NK-92 (cell line): ENCODE data around the gene LURAP1L.

Source experiments
- DNase-seq: peaks from one replicate; lab custom pipeline; 2025; ENCODE audit not compliant: unreplicated experiment; lab: John Stamatoyannopoulos, UW

The LURAP1L gene

DNA sequence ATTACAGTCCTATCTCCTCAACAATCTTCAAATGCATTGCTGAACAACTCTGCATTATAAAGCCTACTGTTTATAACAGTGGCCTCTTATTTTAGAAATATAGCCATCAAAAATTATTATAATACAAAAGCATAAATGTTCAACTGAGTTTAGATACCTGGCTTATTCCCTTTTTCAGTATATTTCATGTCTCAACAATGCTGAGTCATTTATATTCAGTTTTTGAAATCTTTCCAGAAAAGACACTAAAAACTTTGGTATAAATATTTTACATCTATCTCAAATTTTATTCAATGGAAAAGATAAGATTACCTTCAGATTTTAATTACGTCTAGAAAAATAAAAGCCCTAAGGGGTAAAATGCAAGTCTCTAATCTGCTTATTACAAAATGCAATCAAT is 37.9 kb downstream of the LURAP1L start:
- DNase-seq: no peak

DNA sequence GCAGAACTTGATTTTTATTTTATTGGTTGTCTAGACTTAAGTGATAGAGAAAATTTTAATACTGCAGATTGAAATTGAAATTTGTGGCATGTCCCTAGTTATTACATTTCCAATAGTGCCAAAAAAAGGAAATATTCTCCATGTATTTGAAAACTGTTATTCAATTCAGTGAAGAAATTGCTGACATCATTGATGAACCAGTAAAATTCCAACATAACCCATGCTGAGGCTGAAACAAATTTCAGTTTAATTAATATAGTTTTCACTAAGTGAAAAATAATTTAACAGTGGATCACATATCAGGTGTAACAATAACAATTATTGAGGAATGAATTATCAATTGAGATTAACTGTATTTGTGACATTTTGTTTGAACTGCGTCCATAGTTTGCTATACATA is 38.7 kb downstream of the LURAP1L start:
- DNase-seq: no peak

DNA sequence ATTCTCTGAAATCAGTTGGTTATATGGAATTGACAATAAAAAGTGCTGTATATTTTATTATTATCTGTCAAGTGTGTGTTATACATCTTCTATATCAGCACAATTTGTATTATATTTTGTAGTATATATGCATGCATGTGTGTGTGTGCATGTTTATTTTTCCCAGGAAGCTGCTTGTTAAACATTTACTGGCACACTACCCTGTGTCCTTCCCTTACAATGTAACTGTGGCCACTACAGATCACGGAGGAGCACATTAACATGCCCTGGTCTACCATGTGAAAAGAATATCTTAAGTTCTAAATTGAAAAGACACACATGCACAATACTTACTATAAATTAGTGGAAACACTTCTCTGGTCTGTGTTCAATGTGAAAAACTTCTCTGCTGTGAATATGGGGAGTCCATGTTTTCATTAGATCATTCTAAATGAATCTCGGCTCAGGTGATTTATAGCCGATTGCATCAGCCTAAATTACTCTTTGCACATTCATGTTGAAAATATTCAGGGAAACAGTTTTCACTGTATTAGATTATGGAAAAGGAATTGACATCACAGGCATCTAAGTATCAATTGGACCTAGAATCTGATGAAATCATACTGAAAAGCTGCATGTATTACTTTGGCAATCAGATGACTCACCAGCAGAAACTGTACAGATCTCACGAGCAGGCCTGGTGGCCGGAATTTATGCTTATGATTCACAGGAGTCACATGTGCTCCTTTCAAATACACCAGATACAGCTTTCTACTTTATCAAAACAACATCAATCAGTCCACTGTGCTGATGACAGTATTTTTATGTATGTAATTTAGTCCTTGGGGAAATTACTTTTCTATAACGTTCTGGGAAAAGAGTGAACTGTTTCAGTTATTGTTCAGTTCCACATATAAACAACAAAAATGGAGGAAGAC is 39.4 kb downstream of the LURAP1L start:
- DNase-seq: no peak

DNA sequence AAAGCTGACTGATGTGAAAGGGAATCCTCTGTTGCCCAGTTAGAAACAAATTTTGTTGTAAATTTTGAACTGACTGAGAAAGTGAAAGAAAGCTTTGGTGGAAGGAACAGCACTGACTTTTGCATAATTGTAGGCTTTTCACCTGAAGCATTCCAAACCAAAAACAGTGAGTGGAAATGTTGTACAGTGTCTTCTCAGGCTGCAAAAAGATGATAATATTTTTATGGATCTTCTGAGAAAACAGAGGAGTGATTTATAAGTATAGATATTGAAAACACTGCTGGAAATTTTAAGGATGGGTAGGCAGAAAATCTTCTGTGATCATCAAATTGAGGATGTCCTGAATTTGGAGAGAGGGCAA is 40.0 kb downstream of the LURAP1L start:
- DNase-seq: no peak

DNA sequence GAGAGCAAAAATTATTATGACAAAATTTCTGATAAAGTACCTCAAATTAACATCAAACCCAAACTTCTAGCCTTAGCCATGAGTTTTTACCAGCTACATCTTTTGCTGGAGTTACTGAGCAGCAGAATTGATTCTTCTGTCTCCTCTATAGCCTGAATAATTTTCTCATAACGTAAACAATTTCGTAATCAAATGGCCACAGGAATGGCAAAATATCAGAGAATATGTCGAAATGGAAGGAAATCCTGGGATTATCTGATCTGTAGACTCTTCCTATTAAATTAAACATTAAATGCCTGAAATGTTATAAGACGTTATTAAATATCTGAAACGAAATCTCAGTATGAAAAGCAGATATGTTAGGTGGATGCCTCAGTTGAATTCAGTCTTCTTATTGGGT is 41.1 kb downstream of the LURAP1L start:
- no peak for DNase-seq

DNA sequence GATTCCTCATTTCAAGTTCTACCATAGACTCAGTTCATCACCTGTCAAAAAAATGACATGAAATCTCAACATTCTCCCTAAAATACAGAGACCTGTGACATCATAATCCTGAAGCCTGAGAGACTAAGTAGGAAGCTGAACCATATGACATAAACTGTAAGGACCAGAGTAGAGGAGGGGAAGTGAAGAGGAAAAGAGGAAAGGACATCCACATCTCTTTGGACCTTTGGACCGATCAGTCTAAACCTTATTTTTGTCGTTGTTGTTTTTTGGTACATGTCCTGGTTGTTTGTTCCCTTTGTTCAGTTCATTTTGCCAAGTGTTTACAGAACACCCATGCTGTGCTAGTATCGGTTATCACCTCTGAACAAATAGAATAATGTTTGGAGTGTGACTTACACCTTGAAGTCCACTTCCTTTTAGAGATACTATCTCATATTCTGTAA is 41.9 kb downstream of the LURAP1L start:
- DNase-seq: no peak

DNA sequence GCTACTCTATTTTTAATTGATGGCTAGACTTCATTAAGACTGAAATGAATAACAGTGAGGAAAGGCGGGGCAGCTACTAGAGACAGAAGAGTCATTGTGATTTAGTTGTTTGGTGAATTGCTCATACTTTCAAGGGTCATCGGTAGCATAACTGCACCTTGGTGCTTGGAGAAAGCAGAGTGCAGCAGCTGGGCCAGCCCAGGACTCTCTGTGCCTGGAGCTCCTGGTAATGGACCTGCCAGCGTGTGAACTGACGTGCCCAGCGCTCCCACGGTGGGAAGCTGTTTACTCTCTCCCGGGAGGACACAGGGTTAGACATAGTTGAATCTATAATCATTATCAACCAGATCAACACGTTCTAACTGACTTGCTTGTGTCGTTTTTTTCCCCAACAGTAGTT is 42.9 kb downstream of the LURAP1L start:
- no peak for DNase-seq

DNA sequence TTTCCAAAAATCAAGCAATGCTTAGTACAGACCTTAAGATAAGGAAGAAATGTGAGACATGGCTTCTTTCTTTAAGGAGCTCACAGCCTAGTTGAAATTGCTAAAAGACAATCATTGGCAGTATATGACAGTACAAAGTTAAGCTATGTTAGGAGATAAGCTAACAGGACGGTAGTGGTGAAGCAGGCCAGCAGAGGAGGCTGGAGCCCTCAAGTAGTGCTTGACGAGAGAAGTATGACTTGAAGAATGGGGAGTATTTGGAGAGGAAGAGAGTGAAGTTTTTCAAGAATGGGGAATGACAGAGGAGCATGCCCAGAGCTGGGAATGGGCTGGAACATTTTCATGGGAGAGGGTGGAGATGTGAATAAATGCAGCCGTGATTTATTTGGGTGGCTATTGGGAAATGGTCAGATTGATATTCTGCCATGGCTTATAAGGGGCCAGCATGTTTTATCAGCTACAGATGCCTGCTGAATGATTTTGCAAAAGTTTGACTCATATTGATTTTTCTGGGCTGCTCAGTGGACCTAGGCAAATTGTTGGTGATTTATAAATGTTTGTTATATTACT is 43.7 kb downstream of the LURAP1L start:
- no peak for DNase-seq

DNA sequence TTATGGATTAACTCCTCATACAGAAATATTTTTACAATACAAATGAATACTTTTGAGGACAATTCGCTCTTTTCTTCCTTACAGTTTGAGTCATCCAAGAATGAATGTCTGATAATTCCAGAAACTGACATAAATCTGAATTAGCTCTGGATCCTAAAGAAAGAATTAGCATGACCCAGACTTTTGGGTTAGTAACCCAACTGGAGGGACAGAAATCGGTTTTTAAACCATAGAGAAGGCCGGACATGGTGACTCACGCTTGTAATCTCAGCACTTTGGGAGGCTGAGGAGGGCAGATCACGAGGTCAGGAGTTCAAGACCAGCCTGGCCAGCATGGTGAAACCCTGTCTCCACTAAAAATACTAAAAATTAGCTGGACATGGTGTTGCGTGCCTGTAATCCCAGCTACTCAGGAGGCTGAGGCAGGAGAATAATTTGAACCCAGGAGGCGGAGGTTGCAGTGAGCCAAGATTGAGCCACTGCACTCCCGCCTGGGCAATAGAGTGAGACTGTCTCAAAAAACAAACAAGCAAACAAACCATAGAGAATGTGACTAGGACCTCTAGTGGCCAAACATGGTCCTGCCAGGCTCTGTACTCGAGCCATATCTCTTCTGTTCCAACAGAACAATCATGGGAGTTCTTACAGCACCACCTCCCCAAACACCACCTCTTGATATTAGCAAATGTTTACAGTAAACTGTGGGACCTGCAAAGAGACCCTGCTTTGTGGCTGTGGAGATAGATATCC is 44.8 kb downstream of the LURAP1L start:
- DNase-seq: no peak

DNA sequence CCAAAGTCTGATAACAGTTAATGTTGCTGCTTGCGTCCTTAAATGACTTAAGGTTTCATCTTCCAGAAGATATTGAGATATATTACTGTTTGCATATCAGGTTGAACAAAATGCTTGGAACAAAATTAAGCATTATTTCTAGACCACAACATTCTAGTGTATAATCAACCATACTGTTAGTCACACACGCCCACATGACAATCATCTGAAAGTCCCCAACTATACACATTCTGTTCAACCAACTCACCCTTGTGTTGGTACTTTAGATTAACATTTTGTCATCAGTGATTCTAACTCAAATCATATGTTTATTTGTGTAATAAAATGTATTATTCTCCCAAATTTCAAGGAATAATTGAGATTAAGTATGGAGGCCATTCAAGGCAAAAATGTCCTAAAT is 47.3 kb downstream of the LURAP1L start:
- no peak for DNase-seq

DNA sequence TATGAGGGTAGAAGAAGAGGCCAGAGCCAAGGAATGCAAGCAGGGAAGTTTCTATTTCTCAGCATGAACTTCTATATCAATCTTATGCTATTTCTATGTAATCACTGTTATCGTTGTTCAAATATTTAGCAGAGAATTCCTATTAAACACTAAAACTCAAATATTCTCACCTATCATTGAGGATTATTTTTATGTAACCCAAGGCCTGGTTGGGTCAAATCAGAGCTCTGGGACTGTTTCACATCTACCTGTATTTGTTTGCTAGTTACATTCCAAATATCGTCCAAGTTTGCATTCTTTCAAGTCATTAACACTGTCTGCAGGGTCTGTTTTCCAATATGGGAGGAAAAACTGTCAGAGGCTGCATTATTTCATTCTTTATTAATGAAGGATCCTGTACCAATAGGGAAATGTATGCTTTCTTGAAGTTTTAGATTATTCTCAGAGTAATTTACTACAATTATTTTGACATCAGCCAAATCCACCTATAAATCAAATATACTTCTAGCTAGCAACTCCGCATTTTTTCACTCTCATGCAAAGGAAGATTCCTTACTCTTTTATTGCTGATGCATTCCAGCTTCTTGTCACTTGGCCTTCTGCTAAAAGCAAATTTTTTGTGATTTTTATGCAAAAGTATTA is 52.2 kb downstream of the LURAP1L start:
- no peak for DNase-seq

DNA sequence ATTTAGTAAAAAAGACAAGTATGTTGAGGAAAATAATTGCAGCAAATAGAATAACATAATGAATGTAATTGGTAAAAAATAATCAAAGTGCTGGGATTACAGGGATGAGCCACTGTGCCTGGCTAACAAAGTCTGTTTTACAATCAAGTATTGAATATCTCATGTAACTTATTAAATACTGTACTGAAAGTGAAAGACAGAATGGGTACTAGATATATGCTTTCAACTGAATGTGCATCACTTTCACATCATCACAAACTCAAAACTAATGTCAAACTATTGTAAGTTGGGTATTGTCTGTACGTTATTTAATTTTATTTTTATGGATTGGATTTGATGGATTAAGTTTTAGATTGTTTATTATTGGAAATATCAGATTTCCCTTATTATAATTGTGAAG is 58.9 kb downstream of the LURAP1L start:
- DNase-seq: no peak

DNA sequence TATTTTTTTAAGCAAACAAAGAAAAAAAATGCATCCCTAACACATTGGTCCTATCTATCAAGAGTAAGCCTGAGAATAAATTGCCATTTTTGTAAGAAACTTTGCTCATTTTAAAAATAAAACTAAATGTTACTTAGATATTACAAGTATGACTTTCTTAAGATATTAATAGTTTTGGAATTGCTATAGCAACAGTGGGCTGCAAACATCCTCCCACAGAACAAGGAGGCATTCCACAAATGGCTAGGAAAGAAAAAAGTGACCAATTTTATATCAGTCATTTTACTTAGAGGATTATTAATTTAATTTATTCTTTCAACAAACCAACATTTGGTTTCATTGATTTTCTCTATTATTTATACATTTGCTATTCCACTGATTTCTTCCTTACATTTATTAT is 63.7 kb downstream of the LURAP1L start:
- no peak for DNase-seq

DNA sequence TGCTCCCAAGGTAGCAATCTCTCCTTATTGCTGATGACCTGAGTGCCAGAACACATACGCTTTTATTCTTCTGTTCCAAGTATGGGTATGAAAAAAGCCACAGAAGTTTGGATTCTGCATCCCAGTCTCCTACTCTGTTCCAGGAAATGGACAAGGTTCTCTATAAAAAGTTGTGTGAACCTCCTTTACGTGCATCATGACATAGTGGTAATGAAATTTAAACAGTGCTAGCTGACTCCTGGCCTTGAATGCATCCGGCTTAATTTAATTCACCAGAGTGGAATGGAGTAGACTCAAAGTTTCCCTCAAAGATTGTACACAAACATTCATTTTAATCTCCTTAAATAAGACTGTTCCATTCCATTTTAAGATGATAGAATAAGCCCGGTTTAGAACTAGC is 68.9 kb downstream of the LURAP1L start:
- no peak for DNase-seq

DNA sequence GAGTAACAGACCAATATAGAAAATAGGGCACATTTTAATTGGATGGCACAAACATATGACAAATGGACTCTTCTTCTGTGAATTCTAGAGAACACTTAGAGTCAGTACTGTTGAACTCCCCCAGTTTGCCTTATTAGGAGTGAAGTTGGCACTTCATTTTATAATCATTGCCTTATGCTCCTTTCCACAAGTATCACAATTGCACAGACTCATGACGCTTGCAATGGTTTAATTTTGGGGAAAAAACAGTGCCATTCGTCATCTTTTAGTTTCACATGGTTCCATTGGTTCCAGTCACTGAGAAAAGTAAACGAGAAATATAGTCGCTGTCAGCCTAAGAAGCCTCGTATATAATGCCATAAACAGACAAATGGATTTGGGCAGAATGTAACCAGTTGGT is 71.2 kb downstream of the LURAP1L start:
- no peak for DNase-seq

DNA sequence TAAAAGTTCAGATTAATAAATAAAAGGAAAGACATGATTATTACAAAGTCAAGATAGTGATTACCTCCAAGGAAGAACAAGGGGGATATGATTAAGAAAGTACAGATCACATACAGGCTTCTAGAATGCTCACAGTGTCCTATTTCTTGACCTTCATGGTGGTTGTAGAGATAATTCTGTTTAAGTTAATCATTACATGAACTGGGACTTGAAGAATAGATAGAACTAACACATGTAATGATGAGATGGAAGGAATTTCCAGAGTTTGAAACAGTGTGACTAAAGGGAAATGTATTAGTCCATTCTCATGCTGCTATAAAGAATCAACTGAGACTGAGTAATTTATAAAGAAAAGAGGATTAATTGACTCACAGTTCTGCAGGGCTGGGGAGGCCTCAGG is 72.7 kb downstream of the LURAP1L start:
- DNase-seq: no peak

DNA sequence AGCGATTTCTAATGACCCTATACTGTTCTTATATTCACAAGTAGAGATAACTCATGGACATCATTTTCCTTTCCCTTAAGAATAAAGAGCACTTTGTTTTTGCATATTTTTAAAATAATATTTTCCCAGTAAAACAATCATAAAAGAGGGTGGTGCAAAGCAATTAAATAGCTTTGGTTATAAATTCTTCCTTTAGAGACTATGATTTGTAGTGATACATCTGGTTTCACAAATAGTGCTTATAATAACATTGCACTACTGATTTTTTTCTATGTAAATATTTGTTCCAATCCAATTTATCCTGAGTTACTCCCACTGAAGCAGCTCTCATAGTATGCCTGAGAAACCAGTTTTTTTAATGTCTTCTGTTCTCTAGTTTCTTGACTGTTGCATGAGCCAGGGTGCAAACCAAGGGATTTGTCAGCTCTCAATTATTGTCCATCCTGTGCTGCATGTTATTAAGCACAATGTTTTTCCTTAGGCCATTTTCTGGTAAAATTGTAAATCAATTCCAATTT is 74.7 kb downstream of the LURAP1L start:
- no peak for DNase-seq

DNA sequence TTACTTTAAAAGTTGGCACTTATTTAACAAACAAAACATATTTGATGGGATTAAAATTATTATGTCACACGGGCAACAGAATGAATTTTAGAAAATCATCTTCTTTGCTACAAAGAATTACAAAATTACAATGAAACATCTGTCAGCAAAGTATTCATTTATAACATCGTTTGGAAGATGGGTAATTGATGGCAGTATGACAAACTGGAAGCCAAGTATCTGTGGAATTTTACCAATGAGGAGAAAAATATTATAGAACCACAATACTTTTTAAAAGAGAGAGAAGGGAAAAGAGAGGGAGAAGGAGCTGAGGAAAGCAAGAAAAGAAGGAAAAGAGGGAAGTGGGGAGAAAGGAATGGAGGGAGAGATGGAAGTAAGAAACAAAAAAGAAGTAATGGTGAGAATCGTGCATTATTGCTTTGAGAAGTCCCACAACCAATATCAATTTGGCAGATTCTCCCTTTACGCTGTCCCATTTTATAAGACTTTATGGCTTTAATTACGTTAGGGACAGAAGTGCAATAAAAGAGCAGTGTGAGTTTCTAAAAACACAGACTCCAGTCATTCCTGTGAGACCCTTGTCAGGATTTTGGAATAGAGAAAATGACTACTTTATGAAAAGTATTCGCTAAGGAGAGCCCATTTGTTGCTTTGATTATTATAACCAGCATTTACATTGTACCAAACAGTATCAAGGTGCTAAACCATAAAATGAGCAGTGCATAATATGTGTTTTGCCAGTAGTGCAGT is 76.7 kb downstream of the LURAP1L start:
- no peak for DNase-seq

DNA sequence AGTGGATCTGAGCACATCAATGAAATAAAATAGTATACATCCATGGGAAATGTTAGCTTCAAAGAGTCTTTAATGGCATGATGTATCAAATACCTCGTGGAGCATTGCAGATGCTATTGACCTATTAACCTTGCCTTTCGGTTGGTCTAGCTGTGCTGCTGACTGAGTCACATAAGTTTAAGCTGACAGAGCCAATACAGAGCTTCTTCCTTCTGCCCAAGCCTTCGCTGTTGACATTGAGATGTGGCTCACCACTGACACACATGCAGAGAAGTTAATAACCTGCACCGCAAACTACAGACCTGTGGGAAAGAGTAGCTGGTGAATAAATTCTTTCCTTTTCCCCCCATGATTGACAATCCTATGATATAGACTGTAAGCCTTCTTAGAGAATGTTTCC is 78.2 kb downstream of the LURAP1L start:
- no peak for DNase-seq

DNA sequence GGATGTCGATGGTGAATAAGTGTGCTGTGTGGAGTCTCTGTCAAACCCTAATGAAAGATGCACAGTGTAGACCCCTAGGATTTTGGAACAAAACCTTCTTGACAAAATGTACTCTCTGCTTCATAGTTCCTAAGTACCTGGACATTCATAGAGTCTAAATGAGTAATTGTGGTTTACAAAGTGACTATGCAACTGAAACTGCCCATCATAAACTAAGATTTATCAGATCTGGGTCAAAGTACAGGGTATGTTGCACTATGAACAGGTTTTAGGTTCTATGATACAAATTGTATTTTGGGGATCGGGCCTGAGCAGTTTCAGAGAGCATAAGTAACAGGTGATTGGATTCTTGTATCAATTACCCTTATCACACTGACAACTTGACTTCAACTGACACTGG is 79.4 kb downstream of the LURAP1L start:
- DNase-seq: no peak

DNA sequence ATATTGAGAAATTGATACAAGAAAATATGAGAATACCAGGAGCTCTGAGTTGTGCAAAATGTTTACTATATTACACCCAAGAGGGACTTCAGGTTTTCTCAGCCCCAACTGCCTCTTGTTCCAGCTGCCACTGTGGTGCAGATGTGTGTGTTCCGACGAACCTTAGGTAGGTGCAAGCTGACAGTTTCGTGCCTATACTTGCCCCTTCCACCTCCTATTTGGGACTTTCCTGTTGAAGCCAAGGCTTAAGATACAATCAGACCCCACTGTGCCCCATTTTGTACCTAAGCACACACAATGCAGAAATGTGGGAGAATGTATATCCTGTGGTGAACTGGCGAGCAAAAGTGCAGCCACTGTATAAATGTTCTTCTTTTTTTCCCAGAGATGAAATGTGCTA is 80.2 kb downstream of the LURAP1L start:
- DNase-seq: no peak
